ENCODE results near the gene NEMP1.

NEMP1 gene

GRCh38 chr12:57089271-57090245 lies 11.0 kb upstream of the NEMP1 start:
- TF ChIP-seq CTCF (conservative IDR thresholded peaks at IDR 0.05; ENCODE audit: control insufficient read depth, insufficient read depth, low read depth, low read length): no peak
- H3K4me3 ChIP-seq (ENCODE audit: control insufficient read depth, low read depth, low read length): peak overlapping the region; percentile 92
- peak; percentile 58 for DNase-seq (ENCODE audit: low read depth)

DNA sequence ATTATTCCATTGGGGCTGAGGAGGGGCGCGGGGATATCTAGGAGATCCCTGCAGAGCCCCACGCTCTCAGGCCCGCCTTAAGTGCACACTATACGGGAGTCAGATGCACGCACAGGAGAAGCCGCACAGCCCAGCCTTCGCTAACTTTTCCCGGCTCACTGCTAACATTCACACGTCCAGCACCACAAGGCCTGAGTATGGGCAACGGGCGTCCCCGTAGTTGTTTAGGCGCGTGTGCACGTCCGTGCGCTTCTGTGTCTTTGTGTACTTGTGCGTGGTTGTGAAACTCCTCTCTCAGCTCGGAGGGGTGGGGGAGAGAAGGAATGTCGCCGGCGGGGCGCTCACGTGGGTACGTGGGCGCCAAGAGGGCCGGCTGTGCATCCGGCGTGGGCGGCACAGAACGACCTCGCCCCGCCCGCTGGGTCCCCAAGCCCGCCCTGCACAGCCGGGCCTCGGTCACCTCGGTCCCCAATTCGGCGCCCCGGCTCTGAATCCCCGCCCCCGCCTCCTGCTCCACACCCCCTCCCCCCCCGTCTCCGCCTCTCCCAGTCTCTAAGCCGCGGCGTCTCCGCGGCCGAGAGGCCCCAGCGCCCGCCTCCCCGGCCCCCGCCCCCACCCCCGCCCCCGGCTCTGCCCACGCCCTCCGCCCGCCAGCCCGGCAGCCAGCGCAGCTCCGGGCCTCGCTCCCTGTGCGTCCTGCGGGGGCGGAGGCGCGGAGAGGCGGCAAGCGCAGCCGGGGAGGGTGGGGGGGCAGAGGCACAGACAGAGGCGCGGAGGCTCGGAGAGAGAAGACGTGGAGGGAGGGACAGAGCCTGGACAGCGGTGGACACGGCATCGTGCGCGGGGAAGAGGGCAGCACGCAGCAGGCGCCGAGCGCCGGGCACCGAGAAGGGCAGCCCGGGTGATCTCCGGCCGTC lies 10.0 kb upstream of the NEMP1 start, which contains the start of gene NAB2:
Gene NAB2 (plus strand): TSS at position 761 of the 917 bp plus-strand sequence. CDS start 158 bp downstream, outside the sequence.
- TF ChIP-seq CTCF (conservative IDR thresholded peaks at IDR 0.05; ENCODE audit: control insufficient read depth, insufficient read depth, low read depth, low read length): no peak
- H3K4me3 ChIP-seq (ENCODE audit: control insufficient read depth, low read depth, low read length): peak within 1 kb of the TSS; percentile 92
- peak; percentile 96 for DNase-seq (ENCODE audit: low read depth)

DNA sequence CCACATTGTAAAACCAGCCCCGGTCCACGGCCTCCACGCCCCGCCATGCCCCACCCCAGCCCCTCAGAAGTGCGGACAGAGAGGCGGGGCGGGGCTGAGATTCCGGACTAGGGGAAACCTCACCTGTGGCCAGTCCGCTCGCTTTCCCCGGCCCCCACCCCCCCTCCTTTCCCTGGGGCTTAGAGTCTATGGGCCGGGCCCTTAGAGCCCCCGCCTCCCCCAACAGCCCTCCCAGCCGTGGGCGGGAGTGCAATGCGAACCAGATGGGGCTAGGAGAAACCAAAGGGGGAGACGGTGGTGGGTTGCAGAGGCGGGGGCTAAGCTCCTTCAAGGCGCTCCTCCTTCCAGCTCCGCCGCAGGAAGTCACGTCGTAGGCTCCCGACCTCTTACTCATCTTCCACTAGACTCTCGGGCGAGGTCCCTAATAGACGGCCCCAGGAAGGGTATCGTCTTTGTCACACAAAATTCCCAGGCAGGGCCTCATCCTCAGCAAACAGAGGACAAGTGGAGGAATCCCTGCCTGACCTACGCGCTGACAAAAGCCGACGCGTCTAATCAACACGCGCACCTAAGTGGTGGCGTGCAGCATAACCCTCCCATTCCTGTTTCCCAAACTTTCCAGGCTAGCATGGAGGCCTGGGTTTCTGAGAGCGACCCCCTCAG lies 9.2 kb upstream of the NEMP1 start:
- no peak for TF ChIP-seq CTCF (conservative IDR thresholded peaks at IDR 0.05; ENCODE audit: control insufficient read depth, insufficient read depth, low read depth, low read length)
- DNase-seq (ENCODE audit: low read depth): peak; percentile 98
- peak overlapping the region; percentile 57 for H3K4me3 ChIP-seq (ENCODE audit: control insufficient read depth, low read depth, low read length)

DNA sequence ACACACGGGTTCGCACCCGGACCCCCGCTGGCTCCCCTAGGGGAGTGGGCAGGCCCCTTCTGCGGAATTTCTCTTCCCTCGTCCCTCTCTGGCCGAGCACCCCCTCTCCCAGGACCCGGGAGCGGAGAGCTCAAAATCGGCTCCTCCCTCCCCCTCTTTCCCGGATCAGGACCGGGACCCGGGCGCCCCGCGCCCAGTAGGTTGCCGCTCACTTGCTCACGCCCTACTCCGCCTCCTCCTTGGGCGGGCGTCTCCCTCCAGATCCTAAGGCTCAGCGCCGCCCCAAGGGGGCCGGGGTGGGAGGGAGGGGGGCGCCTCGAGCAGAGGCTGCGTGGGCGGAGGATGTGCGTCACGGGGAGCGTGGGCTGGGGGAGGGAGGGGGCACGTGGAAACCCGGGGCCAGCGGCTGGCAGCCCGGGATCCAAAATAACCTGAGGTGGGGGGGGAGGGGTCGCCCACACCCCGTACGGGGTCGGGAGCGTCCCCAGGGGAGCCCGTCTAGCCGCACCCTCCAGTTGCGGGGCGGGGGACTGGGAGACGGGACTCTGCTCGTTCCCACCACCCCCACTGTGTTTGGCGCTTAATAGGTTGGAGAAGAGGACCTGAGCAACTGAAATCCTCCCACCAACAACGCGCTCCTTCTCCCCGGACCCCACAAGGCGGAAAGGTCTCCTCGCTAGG lies 8.6 kb upstream of the NEMP1 start:
- peak overlapping the region; percentile 81 for H3K4me3 ChIP-seq (ENCODE audit: control insufficient read depth, low read depth, low read length)
- peak; percentile 92 for DNase-seq (ENCODE audit: low read depth)
- no peak for TF ChIP-seq CTCF (conservative IDR thresholded peaks at IDR 0.05; ENCODE audit: control insufficient read depth, insufficient read depth, low read depth, low read length)

- peak; percentile 18 for TF ChIP-seq CTCF (conservative IDR thresholded peaks at IDR 0.05; ENCODE audit: control insufficient read depth, insufficient read depth, low read depth, low read length)
- DNase-seq (ENCODE audit: low read depth): peak; percentile 77
- peak overlapping the region; percentile 81 for H3K4me3 ChIP-seq (ENCODE audit: control insufficient read depth, low read depth, low read length)
Measured at GRCh38 chr12:57086493-57087009, 8.0 kb upstream of the NEMP1 start.
